Measurements from ENCODE around the gene DCANP1. TPM values are rescaled to one million over a fixed set of nuclear protein-coding genes. Genes with fewer than 3 reads are reported as not detected.

Gene DCANP1
- total RNA-seq, 1 donor from 2014 or later: not detected

GRCh38 chr5:135439231-135440205 lies 7.6 kb downstream of the DCANP1 start:
- Mint-ChIP-seq H3K4me3 (ENCODE audit: low read depth) (no peak overlapping the region), H3K27ac (no peak overlapping the region), H3K36me3 (ENCODE audit: insufficient read depth) (no peaks in the 10 kb centered on the region), H3K4me1 (ENCODE audit: low read depth) (peaks cover 7% of the 10 kb centered on the region), H3K27me3 (peaks cover 13% of the 10 kb centered on the region), H3K9me3 (ENCODE audit: low read depth) (no peaks in the 10 kb centered on the region)
- DNase-seq (ENCODE audit: low spot score, unreplicated experiment): no peak
- no peak for TF ChIP-seq CTCF (IDR thresholded peaks at IDR 0.05; ENCODE audit: unreplicated experiment)

- no peaks in the 10 kb centered on the region for H3K36me3 Mint-ChIP-seq (ENCODE audit: insufficient read depth)
- H3K4me1 Mint-ChIP-seq (ENCODE audit: low read depth): peaks cover 4% of the 10 kb centered on the region
- no peak overlapping the region for H3K27ac Mint-ChIP-seq
- H3K4me3 Mint-ChIP-seq (ENCODE audit: low read depth): no peak overlapping the region
- no peak for DNase-seq (ENCODE audit: low spot score, unreplicated experiment)
- no peak for TF ChIP-seq CTCF (IDR thresholded peaks at IDR 0.05; ENCODE audit: unreplicated experiment)
- H3K27me3 Mint-ChIP-seq: peaks cover 10% of the 10 kb centered on the region
- no peaks in the 10 kb centered on the region for H3K9me3 Mint-ChIP-seq (ENCODE audit: low read depth)
Measured at GRCh38 chr5:135438636-135439221, 8.4 kb downstream of the DCANP1 start.

GRCh38 chr5:135437796-135438560 lies 9.2 kb downstream of the DCANP1 start:
- peaks cover 7% of the 10 kb centered on the region for H3K27me3 Mint-ChIP-seq
- H3K36me3 Mint-ChIP-seq (ENCODE audit: insufficient read depth): no peaks in the 10 kb centered on the region
- peaks cover 4% of the 10 kb centered on the region for H3K4me1 Mint-ChIP-seq (ENCODE audit: low read depth)
- no peaks in the 10 kb centered on the region for H3K9me3 Mint-ChIP-seq (ENCODE audit: low read depth)
- no peak for TF ChIP-seq CTCF (IDR thresholded peaks at IDR 0.05; ENCODE audit: unreplicated experiment)
- DNase-seq (ENCODE audit: low spot score, unreplicated experiment): no peak
- no peak overlapping the region for H3K27ac Mint-ChIP-seq
- no peak overlapping the region for H3K4me3 Mint-ChIP-seq (ENCODE audit: low read depth)

GRCh38 chr5:135437422-135437795 lies 9.7 kb downstream of the DCANP1 start:
- peaks cover 6% of the 10 kb centered on the region for H3K27me3 Mint-ChIP-seq
- H3K4me1 Mint-ChIP-seq (ENCODE audit: low read depth): peaks cover 4% of the 10 kb centered on the region
- no peaks in the 10 kb centered on the region for H3K9me3 Mint-ChIP-seq (ENCODE audit: low read depth)
- H3K27ac Mint-ChIP-seq: no peak overlapping the region
- no peaks in the 10 kb centered on the region for H3K36me3 Mint-ChIP-seq (ENCODE audit: insufficient read depth)
- TF ChIP-seq CTCF (IDR thresholded peaks at IDR 0.05; ENCODE audit: unreplicated experiment): no peak
- DNase-seq (ENCODE audit: low spot score, unreplicated experiment): no peak
- H3K4me3 Mint-ChIP-seq (ENCODE audit: low read depth): no peak overlapping the region

GRCh38 chr5:135436951-135437418 lies 10.2 kb downstream of the DCANP1 start:
- H3K27me3 Mint-ChIP-seq: peaks cover 6% of the 10 kb centered on the region
- no peak for TF ChIP-seq CTCF (IDR thresholded peaks at IDR 0.05; ENCODE audit: unreplicated experiment)
- H3K9me3 Mint-ChIP-seq (ENCODE audit: low read depth): no peaks in the 10 kb centered on the region
- no peaks in the 10 kb centered on the region for H3K36me3 Mint-ChIP-seq (ENCODE audit: insufficient read depth)
- no peak overlapping the region for H3K4me3 Mint-ChIP-seq (ENCODE audit: low read depth)
- no peak for DNase-seq (ENCODE audit: low spot score, unreplicated experiment)
- H3K27ac Mint-ChIP-seq: no peak overlapping the region
- H3K4me1 Mint-ChIP-seq (ENCODE audit: low read depth): peaks cover 4% of the 10 kb centered on the region

All from progenitor cell of endocrine pancreas (in vitro differentiated cells).